Astrocyte of the cerebellum (primary cell): ENCODE results near the gene CSDE1.
A peak's percentile ranks its signal among the peaks of the same experiment; 100 is the strongest.
"Not testable (repeated sequence)": the region's sequence is repeated elsewhere in the genome, so short reads cannot be mapped to it uniquely, and the experiment has no call there.

Experiments used
- DNase-seq: peaks from one replicate; pipeline ENCODE4 v3.0.0-alpha.2; 2011; ENCODE audit warnings: low read depth
- H3K4me3 ChIP-seq: 2 replicates; pipeline ENCODE4 v1.5.1; 2011; ENCODE audit warnings: mild to moderate bottlenecking, low read depth, low read length, moderate library complexity
- CTCF ChIP-seq: IDR thresholded peaks from 2 replicates; pipeline ENCODE4 v1.5.1; 2012; ENCODE audit warnings: low read length, low read depth, moderate library complexity, mild to moderate bottlenecking; ENCODE audit errors: missing control alignments
- in situ Hi-C: cut with HindIII; loops from 2 replicates; pipeline ENCODE4 v1.10.0; 2017; ENCODE audit warnings: low sequenced_read_pairs

Gene CSDE1

GRCh38 chr1:114757455-114758255 is at the start of gene CSDE1:
Gene CSDE1, minus strand, starts transcription at chr1:114757984. Its CDS starts 18,094 bp downstream, at chr1:114739890.
- peak within 1 kb of the TSS; percentile 99 for H3K4me3 ChIP-seq
- in situ Hi-C loops, result no loop called here
- peak; percentile 41 for TF ChIP-seq CTCF
- DNase-seq, result peak; percentile 98

DNA sequence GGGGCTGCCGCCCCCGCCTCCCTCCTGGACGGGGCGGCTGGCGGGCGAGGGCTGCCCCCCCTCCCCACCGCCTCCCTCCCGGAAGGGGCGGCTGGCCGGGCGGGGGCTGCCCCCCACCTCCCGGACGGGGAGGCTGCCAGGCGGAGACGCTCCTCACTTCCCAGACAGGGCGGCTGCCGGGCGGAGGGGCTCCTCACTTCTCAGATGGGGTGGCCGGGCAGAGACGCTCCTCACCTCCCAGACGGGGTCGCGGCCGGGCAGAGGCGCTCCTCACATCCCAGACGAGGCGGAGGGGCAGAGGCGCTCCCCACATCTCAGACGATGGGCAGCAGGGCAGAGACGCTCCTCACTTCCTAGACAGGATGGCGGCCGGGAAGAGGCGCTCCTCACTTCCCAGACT is 46.7 kb upstream of the CSDE1 start:
- DNase-seq, H3K4me3 ChIP-seq, in situ Hi-C loops: not testable (repeated sequence)

- no peak for DNase-seq
- in situ Hi-C loops, result no loop called here
- no peak for TF ChIP-seq CTCF
- no peak overlapping the region for H3K4me3 ChIP-seq
Measured at GRCh38 chr1:114803001-114803400, 45.2 kb upstream of the CSDE1 start.

DNA sequence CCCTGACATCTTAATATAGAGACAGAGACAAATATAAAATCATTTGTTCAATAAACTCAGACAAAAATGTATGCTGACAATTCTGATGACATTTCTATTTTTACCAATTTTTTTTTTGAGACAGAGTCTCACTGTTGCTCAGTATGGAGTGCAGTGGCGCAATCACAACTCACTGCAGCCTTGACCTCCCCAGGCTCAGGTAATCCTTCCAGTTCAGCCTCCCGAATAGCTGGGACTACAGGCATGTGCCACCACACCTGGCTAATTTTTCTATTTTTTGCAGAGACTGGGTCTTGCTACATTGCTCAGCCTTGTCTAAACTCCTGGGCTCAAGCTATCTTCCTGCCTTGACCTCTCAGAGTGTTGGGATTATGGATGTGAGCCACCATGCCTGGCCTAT is 36.3 kb upstream of the CSDE1 start:
- no peak for DNase-seq
- no peak for TF ChIP-seq CTCF

GRCh38 chr1:114790581-114790980 is 32.8 kb upstream of the CSDE1 start:
- DNase-seq, H3K4me3 ChIP-seq, in situ Hi-C loops: not testable (repeated sequence)

More for the DNA sequence above, 36.3 kb upstream of the CSDE1 start:
- H3K4me3 ChIP-seq, result no peak overlapping the region
- in situ Hi-C loops, result no loop called here

- DNase-seq, in situ Hi-C loops, H3K4me3 ChIP-seq: not testable (repeated sequence)
Measured at GRCh38 chr1:114786440-114786839, 28.7 kb upstream of the CSDE1 start.

GRCh38 chr1:114782476-114782875 is 24.7 kb upstream of the CSDE1 start:
- in situ Hi-C loops, result no loop called here
- no peak overlapping the region for H3K4me3 ChIP-seq
- no peak for TF ChIP-seq CTCF
- no peak for DNase-seq

DNA sequence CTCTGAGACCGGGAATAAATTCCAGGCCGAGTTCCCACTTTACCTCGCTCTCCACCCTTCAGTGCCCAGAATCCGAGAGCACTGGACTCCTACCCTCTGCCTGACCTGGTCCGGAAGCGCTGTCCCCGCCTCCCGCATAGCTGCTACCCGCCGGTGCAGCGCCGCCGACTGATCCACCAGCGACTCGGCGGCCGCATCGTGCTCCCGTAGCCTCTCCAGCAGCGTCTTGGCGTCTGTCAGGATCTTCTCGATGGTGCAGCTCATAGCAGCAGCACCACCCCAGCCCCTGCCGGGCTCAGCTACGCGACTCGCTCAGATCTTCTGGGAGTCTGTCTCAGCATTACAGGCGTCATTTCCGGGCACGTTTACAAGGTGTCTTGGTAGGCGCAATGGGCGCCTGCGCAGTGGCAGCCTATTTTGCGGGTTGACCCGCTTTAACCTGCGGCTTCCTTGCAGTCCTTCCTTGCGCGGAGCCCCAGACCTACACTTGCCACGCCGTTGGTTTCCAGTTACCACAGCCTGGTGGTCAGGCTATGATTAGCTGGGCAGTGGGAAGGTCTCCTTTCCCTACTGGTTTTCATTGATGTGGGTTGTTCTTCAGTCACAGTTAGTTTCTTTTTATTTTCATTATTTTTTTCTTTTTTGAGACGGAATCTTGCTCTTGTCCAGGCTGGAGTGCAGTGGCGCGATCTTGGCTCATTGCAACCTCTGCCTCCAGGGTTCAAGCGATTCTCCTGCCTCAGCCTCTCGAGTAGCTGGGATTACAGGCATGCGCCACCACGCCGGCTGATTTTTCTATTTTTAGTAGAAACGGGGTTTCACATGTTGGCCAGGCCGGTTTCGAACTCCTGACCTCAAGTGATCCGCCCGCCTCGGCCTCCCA is 22.8 kb upstream of the CSDE1 start, which contains the start of gene SIKE1:
Gene SIKE1, minus strand, starts transcription at position 342 of the 883 bp plus-strand sequence. Its CDS starts 78 bp downstream, at position 264.
- TF ChIP-seq CTCF, result peak; percentile 3
- peak within 1 kb of the TSS; percentile 95 for H3K4me3 ChIP-seq
- peak; percentile 91 for DNase-seq
- in situ Hi-C loops, result no loop called here
